Measurements from ENCODE around the gene KIRREL3.

KIRREL3 gene

DNA sequence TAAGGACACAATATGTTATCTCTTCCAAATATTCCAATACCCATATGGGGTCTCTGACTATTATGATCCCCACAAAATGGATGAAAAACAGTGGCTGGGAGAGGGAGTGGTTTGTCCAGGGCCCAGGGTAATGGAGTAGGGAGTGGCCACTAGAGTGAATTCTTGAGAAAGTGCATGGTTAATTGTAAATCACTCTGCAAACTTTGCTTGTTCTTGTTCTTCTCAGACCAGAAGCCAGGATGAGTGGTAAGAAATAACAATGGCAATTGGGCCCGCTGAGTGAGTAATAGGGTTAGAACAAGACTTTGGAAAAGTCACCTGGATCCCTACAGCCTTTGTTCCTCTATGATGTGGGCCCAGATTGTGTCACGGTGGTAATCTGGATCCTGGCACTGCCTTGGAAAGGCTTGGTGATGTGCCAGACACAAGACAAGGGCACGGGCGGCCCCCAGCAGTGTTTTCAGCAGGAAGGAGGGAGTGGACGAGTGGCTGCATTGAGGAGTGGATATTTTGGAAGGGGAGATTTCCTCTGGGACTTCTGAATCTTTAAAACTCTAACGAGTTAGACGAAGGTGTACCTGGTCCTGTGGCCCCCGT is 18.2 kb upstream of the KIRREL3 start:
- TF ChIP-seq, protein P1, sequence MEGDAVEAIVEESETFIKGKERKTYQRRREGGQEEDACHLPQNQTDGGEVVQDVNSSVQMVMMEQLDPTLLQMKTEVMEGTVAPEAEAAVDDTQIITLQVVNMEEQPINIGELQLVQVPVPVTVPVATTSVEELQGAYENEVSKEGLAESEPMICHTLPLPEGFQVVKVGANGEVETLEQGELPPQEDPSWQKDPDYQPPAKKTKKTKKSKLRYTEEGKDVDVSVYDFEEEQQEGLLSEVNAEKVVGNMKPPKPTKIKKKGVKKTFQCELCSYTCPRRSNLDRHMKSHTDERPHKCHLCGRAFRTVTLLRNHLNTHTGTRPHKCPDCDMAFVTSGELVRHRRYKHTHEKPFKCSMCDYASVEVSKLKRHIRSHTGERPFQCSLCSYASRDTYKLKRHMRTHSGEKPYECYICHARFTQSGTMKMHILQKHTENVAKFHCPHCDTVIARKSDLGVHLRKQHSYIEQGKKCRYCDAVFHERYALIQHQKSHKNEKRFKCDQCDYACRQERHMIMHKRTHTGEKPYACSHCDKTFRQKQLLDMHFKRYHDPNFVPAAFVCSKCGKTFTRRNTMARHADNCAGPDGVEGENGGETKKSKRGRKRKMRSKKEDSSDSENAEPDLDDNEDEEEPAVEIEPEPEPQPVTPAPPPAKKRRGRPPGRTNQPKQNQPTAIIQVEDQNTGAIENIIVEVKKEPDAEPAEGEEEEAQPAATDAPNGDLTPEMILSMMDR (IDR thresholded peaks at IDR 0.05; ENCODE audit: low read depth, low read length) = no peak
- H3K4me3 ChIP-seq (ENCODE audit: low read depth, low read length) = no peak overlapping the region

DNA sequence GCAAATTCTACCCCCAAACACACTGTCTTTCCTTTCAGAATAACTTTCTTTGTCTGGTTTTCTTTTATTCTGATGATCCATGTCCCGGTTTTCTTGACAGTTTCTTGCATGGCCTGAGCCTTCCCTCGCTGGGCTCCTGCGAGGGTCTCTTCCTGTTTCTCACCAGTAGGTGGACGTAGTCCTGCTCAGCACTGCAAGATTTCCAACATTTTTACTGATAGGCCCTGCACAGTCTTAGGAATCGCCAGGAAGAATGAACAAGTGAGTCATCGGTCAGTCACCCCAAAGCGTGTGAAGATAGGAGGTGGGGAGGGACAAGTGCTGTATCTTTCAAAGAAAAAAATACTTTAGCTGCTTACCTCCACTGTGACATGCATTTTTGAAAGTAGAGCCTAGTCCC is 16.9 kb upstream of the KIRREL3 start:
- TF ChIP-seq, protein P1 (IDR thresholded peaks at IDR 0.05; ENCODE audit: low read depth, low read length) = peak; percentile 40
- H3K4me3 ChIP-seq (ENCODE audit: low read depth, low read length) = no peak overlapping the region

DNA sequence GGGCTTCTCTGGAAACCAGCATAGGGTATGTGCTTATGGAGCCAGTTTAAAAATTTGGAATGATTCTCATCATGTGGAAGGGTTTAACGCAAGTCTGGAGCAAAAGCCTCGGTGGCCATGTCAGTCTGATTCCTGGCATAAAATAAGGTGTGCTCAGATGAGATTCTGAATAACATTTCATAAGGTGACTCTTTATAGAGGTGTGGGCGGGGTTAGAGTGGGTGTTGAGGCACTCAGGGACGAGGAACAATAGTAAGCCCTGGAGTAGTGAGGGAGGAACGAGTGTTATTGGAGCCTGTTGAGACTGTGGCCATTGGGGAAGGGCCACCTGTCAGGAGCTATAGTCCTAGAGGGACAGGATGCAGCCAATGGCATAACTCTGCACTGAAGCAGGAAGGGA is 13.0 kb upstream of the KIRREL3 start:
- H3K4me3 ChIP-seq (ENCODE audit: low read depth, low read length) = no peak overlapping the region
- TF ChIP-seq, protein P1 (IDR thresholded peaks at IDR 0.05; ENCODE audit: low read depth, low read length) = no peak

DNA sequence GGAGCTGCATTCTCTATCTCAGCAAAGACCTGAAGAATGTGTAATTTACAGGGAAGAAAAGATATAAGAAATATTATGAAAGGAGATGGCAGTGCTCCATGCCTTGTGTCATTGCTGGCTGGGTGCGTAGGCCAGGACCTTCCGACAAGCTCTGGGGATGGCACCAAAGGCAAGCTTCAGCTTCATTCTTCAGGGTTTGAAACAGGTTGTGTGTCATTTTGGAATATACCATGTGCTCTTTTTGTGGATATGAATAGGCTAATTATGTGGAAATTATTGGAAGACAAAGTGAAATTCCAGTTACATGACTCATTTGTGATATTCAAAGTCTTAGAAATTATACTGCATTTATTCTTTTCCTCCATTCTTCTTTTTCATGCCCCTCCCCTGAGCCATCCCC is 5.7 kb upstream of the KIRREL3 start:
- H3K4me3 ChIP-seq (ENCODE audit: low read depth, low read length) = no peak overlapping the region
- TF ChIP-seq, protein P1 (IDR thresholded peaks at IDR 0.05; ENCODE audit: low read depth, low read length) = no peak

DNA sequence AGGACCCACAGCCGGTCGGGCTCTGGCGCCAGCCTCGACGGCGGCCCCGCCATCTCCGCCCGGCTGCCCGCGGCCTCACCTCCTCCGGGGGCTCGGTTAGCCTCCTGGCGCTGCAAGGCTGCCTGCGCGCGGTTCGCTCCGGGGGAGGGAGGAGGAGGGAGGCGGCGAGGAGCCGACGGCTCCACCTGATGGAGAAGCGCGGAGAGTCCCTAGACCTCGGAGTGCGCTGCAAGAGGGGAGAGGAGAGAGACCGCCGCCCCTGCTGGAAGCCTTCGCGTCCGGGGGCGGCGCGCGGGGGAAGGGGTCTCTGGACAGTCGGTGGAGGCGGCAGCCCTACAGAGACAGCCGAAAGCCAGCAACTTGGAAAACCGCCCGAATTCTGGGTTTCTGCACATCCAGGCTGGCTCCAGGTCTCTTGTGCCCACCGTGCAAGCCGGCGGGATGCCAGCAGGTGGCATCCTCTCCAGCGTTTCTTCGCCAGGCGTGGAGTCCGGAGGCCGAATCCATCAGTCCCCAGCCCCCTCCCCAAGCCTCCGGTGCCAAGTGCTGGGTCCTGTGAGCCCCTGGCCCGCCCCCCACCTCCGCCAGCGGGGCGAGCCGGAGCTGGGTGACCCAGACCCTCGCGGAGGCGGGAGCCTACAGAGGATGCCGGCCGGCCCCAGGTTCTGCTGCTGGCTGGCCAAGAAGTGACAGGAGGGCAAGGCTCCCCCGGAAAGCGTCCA is 2.9 kb upstream of the KIRREL3 start:
- TF ChIP-seq, protein P1 (IDR thresholded peaks at IDR 0.05; ENCODE audit: low read depth, low read length) = no peak; the same call in 1 of the 2 replicates
- peak overlapping the region; percentile 54 for H3K4me3 ChIP-seq (ENCODE audit: low read depth, low read length)

DNA sequence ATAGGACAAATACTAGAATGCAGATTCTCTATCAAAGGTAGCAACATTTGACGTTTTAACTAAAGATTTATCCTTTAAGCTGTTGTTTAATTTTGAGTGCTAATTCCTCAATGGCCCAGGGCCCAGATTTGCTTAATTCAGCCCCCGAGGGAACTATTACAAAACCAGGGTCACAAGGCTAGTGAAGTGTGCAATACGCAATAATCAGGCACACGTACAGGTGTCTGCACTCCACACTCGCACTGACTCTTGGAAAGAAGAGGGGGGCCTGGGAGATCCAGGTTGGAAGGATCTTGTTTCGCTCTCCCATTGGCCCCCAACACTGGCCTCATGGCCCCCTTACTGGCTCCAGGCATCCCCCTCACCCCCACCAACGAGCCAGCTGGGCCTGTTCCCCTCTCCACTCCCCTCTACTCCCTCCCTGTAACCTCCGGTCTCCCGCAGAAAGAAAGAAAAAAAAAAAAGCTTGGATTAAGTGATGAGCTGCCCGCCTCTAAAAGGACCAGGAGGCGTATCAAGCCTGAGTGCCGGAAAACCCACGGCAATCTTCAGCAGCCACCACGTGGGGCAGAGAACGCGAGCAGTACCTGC is 2.2 kb upstream of the KIRREL3 start:
- TF ChIP-seq, protein P1 (IDR thresholded peaks at IDR 0.05; ENCODE audit: low read depth, low read length) = no peak
- peak overlapping the region; percentile 54 for H3K4me3 ChIP-seq (ENCODE audit: low read depth, low read length)

DNA sequence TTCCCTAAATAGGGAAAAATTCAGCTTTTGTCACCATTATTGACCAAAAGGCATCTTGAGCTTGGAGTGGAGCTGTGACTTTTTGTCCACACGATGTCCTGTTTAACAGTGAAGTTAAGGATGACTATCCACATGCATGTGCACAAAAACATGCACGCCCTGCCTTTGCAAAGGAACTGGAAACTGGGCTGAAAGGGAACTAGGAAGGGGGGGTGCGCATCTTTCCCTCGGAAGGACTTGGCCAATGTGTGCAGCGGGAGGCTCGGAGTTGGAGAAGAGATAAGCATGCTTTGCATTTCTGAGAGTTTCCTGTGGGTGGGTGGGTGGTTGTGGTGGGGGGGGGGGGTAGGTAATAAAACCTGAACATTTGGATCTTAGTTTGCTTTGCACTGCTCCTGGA is 411 bp upstream of the KIRREL3 start:
- TF ChIP-seq, protein P1 (IDR thresholded peaks at IDR 0.05; ENCODE audit: low read depth, low read length) = no peak
- peak overlapping the region; percentile 73 for H3K4me3 ChIP-seq (ENCODE audit: low read depth, low read length)

All from WI38 (cell line).